K562 (cell line): ENCODE results near the gene HDAC1. TPM values are rescaled to one million over a fixed set of nuclear protein-coding genes. Genes with fewer than 3 reads are reported as not detected.

Experiments
- ARID1B ChIP-seq: fragments of 450-650 bp; IDR thresholded peaks from 2 replicates; pipeline ENCODE4 v1.6.1; 2016; ENCODE audit warnings: antibody characterized with exemption, mild to moderate bottlenecking, inconsistent platforms
- ELF2 ChIP-seq: fragments of 250-450 bp; sonication (Bioruptor Pico); IDR thresholded peaks from 2 replicates; pipeline ENCODE4 v1.5.0; 2021; ENCODE audit warnings: mild to moderate bottlenecking
- FIP1L1 ChIP-seq: fragments of 200-400 bp; formaldehyde crosslinking; IDR thresholded peaks from 2 replicates; pipeline ENCODE4 v1.6.1; 2018; ENCODE audit warnings: mild to moderate bottlenecking, low read depth, low read length; ENCODE audit not compliant: poor library complexity, severe bottlenecking
- HDAC6 ChIP-seq: IDR thresholded peaks from 2 replicates; pipeline ENCODE4 v1.6.1; 2012; ENCODE audit warnings: low read depth, mild to moderate bottlenecking, control low read depth, inconsistent platforms, low read length, moderate library complexity
- JUND ChIP-seq, 2 experiments: IDR thresholded peaks; 2 replicates in 1 of 2; 3 replicates in 1 of 2; pipeline ENCODE4 v1.6.1; 2011; ENCODE audit warnings: borderline replicate concordance in 2 of 2, low read depth in 2 of 2, low read length in 2 of 2, improper control_type of control experiment in 1 of 2, missing biosample characterization in 1 of 2, missing genetic modification characterization in 1 of 2, missing genetic modification reagents in 1 of 2
- MAZ ChIP-seq, 2 experiments: fragments of 450-650 bp in 1 of 2; sonication (generic) in 1 of 2; formaldehyde crosslinking; IDR thresholded peaks in 1 of 2; conservative IDR thresholded peaks in 1 of 2; 2 replicates each; pipeline versions ENCODE4 v1.4.0 to v1.5.0; 2020; ENCODE audit warnings: mild to moderate bottlenecking in 1 of 2, missing genetic modification reagents in 1 of 2
- MECOM ChIP-seq: fragments of 250-450 bp; sonication (Bioruptor Pico); IDR thresholded peaks from 2 replicates; pipeline ENCODE4 v1.8.0; 2022; ENCODE audit warnings: inconsistent platforms
- MED1 ChIP-seq: sonication (generic); formaldehyde crosslinking; IDR thresholded peaks from 2 replicates; pipeline ENCODE4 v1.8.1; 2023; ENCODE audit warnings: missing genetic modification reagents, borderline replicate concordance
- MXI1 ChIP-seq: IDR thresholded peaks from 2 replicates; pipeline ENCODE4 v1.6.1; 2011; ENCODE audit warnings: low read depth, mild to moderate bottlenecking, improper control_type of control experiment, low read length
- NFYB ChIP-seq: IDR thresholded peaks from 2 replicates; pipeline ENCODE4 v1.6.1; 2011; ENCODE audit warnings: mild to moderate bottlenecking, moderate library complexity; ENCODE audit not compliant: insufficient read length; ENCODE audit errors: extremely low read depth
- PML ChIP-seq: IDR thresholded peaks from 2 replicates; pipeline ENCODE4 v1.6.1; 2012; ENCODE audit warnings: low read length, inconsistent platforms
- POLR2G ChIP-seq: fragments of 200-400 bp; formaldehyde crosslinking; IDR thresholded peaks from 2 replicates; pipeline ENCODE4 v1.6.1; 2017; ENCODE audit warnings: low read depth, mild to moderate bottlenecking, antibody characterized with exemption, low read length, moderate library complexity
- POLR2H ChIP-seq: IDR thresholded peaks from 2 replicates; pipeline ENCODE4 v1.6.1; 2016; ENCODE audit warnings: missing genetic modification characterization, low read depth, mild to moderate bottlenecking, control low read depth, missing compliant biosample characterization, moderate library complexity
- RFX7 ChIP-seq: fragments of 250-450 bp; sonication (Bioruptor Pico); IDR thresholded peaks from 2 replicates; pipeline ENCODE4 v1.5.1; 2021; ENCODE audit warnings: mild to moderate bottlenecking
- RUNX1 ChIP-seq: sonication (generic); IDR thresholded peaks from 2 replicates; pipeline ENCODE4 v1.6.1; 2016; ENCODE audit warnings: antibody characterized with exemption, low read depth
- SMARCE1 ChIP-seq: fragments of 450-650 bp; IDR thresholded peaks from 2 replicates; pipeline ENCODE4 v1.7.1; 2016; ENCODE audit warnings: mild to moderate bottlenecking
- TCF3 ChIP-seq: sonication (generic); formaldehyde crosslinking; IDR thresholded peaks from 2 replicates; pipeline ENCODE4 v1.4.0; 2020; ENCODE audit warnings: mild to moderate bottlenecking, missing genetic modification reagents
- U2AF1 ChIP-seq: fragments of 200-400 bp; formaldehyde crosslinking; optimal IDR thresholded peaks from 2 replicates; pipeline ENCODE3; 2017; ENCODE audit warnings: mild to moderate bottlenecking, low read depth, low read length, moderate library complexity
- XRCC5 ChIP-seq: fragments of 200-400 bp; formaldehyde crosslinking; IDR thresholded peaks from 2 replicates; pipeline ENCODE4 v1.6.1; 2017; ENCODE audit warnings: low read depth, mild to moderate bottlenecking, low read length
- ZBTB7A ChIP-seq: IDR thresholded peaks from 2 replicates; pipeline ENCODE4 v1.6.1; 2011; ENCODE audit warnings: low read depth, mild to moderate bottlenecking, low read length, moderate library complexity, borderline replicate concordance; ENCODE audit not compliant: control insufficient read depth
- ZNF217 ChIP-seq: sonication (generic); formaldehyde crosslinking; IDR thresholded peaks from 2 replicates; pipeline ENCODE4 v1.8.0; 2022; ENCODE audit warnings: mild to moderate bottlenecking, missing genetic modification reagents
- ZNF24 ChIP-seq: fragments of 450-650 bp; IDR thresholded peaks from 2 replicates; pipeline ENCODE4 v1.6.1; 2016
- ZNF589 ChIP-seq: fragments of 200-800 bp; sonication (Bioruptor generic); IDR thresholded peaks from 2 replicates; pipeline ENCODE4 v1.6.1; 2016; ENCODE audit warnings: low read depth, missing genetic modification characterization, missing compliant biosample characterization
- polyA plus RNA-seq, 8 experiments: library from polyadenylated mRNA; depleted of rRNA in 4 of 8; stranded (reverse) in 5 of 8; unstranded in 3 of 8; fragments of >200 nt; fragmentation: Nextera tagmentation in 2 of 8; fragmentation: Illumina TruSeq in 1 of 8; extraction: Ambion mirVana in 2 of 8; extraction: Trizol in 1 of 8; gene quantifications; 2 replicates each; pipeline versions ENCODE4 v1.2.1 to v1.2.3, GENCODE V29; 2011 to 2014; ENCODE audit warnings: inconsistent platforms in 1 of 8, missing spikeins in 1 of 8
- total RNA-seq, 7 experiments: library from RNA; depleted of rRNA in 6 of 7; stranded (reverse); fragments of >200 nt in 6 of 7; fragmentation: Illumina TruSeq in 2 of 7; extraction: Trizol in 2 of 7; gene quantifications; 2 replicates each; pipeline versions ENCODE4 v1.2.1 to v1.2.3, GENCODE V29; 2011 to 2021; ENCODE audit warnings: low replicate concordance in 1 of 7
- TF ChIP-seq, protein P1 (sequence below): fragments of 450-650 bp; IDR thresholded peaks from 2 replicates; pipeline ENCODE4 v1.6.1; 2016; ENCODE audit warnings: low read depth, mild to moderate bottlenecking, moderate library complexity
- TF ChIP-seq, protein P2 (sequence below): conservative IDR thresholded peaks from 2 replicates; pipeline ENCODE4 v1.6.1; 2011; ENCODE audit warnings: low read depth, mild to moderate bottlenecking, low read length; ENCODE audit not compliant: control insufficient read depth

The HDAC1 gene
- total and polyA plus RNA-seq, 9 of the 15 experiments (the other 6 are each of a cell fraction or from before 2014, with no cell fraction given), result 169 to 384 (median 193) TPM

DNA sequence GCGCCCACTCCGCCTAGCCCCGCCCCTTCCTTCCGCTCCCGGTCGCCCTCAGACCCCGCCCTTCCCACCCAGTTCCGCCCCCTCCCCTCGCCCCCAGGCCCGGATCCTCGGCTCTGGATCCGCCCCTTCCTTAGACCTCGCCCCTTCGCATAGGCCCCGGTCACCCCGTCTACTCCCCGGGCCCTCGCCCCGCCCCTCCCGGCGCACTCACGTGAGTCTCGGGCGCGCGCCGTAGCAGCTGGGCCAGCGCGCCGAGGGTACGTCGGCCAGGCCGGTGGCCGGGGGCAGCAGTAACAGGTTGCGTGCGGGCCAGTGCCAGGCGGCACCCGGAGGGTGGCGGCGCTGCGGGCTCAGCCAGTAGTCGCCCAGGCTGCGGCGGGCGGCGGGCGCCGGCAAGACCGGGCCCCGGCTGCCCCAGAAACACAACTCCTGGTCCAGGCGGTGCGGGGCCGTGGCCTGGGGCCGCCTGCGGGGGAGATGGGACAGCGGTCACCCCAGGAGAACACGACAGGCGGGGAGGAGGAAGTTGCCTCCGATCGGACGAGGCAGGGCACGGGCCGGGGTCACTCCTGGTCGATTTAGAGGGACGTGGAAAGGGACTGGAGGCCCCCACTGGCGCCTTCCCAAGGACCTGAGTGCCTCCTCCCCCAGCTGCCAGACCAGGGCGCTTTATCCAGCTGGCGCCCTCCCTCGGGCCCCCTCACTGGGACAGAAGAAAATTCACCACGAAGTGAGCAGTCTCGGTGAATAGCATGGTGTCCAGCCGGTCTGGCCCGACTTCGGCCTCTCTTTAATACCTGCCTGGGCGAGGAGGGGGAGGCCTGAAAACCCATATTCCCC is 59.7 kb downstream of the HDAC1 start (continued):
- TF ChIP-seq POLR2H (tag) (peak; percentile 73), MECOM (CRISPR knock-in tag) (no peak), U2AF1 (peak; percentile 34), ZNF589 (CRISPR knock-in tag) (no peak), XRCC5 (0 out of 2 replicates have a peak, but pooled peaks have one; percentile 49), ZNF24 (peak; percentile 59; the same call in 1 of the 2 replicates), PML (peak; percentile 79), TCF3 (no peak), ZNF217 (no peak), ELF2 (CRISPR knock-in tag) (no peak; the same call in 1 of the 2 replicates), MED1 (CRISPR knock-in tag) (0 out of 2 replicates have a peak, but pooled peaks have one; percentile 26), HDAC6 (no peak), JUND (IDR thresholded peaks at IDR 0.05; ENCODE audit: borderline replicate concordance, low read depth, low read length) (no peak), JUND (tag; IDR thresholded peaks at IDR 0.05; ENCODE audit: borderline replicate concordance, low read depth, low read length) (0 out of 3 replicates have a peak, but pooled peaks have one; percentile 24), ARID1B (0 out of 2 replicates have a peak, but pooled peaks have one; percentile 12), NFYB (no peak), MXI1 (0 out of 2 replicates have a peak, but pooled peaks have one; percentile 44), FIP1L1 (no peak), MAZ (CRISPR knock-in tag; conservative IDR thresholded peaks at IDR 0.05 in 1 of 2, IDR thresholded peaks at IDR 0.05 in 1 of 2) (peak; percentile 51 to 94; a peak in 3 of 4 replicates), ZBTB7A (peak; percentile 52; the same call in 1 of the 2 replicates), RFX7 (CRISPR knock-in tag) (no peak), RUNX1 (no peak), POLR2G (peak; percentile 94), SMARCE1 (peak; percentile 55; the same call in 1 of the 2 replicates)
- TF ChIP-seq, protein P1, sequence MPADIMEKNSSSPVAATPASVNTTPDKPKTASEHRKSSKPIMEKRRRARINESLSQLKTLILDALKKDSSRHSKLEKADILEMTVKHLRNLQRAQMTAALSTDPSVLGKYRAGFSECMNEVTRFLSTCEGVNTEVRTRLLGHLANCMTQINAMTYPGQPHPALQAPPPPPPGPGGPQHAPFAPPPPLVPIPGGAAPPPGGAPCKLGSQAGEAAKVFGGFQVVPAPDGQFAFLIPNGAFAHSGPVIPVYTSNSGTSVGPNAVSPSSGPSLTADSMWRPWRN, result no peak
- TF ChIP-seq, protein P2, sequence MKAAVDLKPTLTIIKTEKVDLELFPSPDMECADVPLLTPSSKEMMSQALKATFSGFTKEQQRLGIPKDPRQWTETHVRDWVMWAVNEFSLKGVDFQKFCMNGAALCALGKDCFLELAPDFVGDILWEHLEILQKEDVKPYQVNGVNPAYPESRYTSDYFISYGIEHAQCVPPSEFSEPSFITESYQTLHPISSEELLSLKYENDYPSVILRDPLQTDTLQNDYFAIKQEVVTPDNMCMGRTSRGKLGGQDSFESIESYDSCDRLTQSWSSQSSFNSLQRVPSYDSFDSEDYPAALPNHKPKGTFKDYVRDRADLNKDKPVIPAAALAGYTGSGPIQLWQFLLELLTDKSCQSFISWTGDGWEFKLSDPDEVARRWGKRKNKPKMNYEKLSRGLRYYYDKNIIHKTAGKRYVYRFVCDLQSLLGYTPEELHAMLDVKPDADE, result peak; percentile 38
